ENCODE measurements around the gene NPHP4. TPM values are rescaled to one million over a fixed set of nuclear protein-coding genes. Genes with fewer than 3 reads are reported as not detected.
"Not testable (repeated sequence)": the region's sequence is repeated elsewhere in the genome, so short reads cannot be mapped to it uniquely, and the experiment has no call there.

NPHP4 gene
- total and polyA plus RNA-seq, 5 donors, result 2.8 to 6.0 (median 5.1) TPM

DNA sequence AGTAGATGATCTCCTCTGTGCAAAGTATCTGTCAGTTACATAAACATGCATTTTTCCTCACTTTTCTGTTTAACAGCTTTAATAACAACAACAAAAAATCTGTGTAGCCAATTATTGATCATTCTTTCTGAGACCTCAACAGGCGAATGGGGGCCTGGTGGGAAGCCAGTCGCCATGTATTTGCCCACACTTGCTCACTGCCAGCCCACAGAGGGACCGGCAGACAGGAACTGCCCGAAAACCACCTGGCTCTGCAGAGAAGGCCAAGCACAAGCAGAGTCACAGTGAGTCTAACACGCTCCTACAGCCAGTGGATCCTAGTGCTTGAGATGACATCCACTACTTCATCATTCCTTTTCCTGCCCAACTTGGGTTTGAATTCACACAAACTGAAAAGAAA, 56.1 kb downstream of the NPHP4 start:
- WGBS, result 97% methylated on average over 5 of the region's 5 CpGs

DNA sequence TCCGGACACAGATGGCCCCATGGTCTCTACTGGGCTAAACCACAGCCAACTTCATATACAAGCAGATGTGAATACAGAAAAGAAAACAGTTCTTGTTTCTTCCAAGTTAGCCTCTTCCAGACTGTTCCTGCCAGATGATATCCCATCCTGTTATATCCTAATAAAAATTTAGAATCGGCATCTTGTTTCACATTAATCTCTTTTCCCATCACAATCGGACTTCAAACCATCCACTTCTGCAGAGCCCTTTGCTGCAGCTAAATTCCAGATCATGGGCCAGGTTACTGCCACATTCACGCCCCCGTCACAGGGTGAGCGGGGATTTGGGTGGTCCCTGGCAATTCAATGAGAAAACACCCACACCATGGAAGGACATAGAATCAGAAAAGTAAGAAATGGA, 57.2 kb downstream of the NPHP4 start:
- H3K27ac ChIP-seq (ENCODE audit: low read length), result no peak overlapping the region
- no peaks in the 10 kb centered on the region for H3K27me3 ChIP-seq (ENCODE audit: control insufficient read depth, insufficient read depth)
- 81% methylated on average over 6 of the region's 6 CpGs for WGBS
- H3K4me1 ChIP-seq (ENCODE audit: control insufficient read depth, insufficient read depth, low read length), result no peaks in the 10 kb centered on the region
- DNase-seq (no peak), ATAC-seq (no peak)
- H3K4me3 ChIP-seq (ENCODE audit: low read length), result no peak overlapping the region
- intact Hi-C loops (cut with DNase I), result no loop called here
- H3K9me3 ChIP-seq (ENCODE audit: control insufficient read depth, low read length), result no peaks in the 10 kb centered on the region

More for the DNA sequence above, 56.1 kb downstream of the NPHP4 start:
- no peak overlapping the region for H3K4me3 ChIP-seq (ENCODE audit: low read length)
- no peaks in the 10 kb centered on the region for H3K27me3 ChIP-seq (ENCODE audit: control insufficient read depth, insufficient read depth)
- DNase-seq, result no peak
- H3K9me3 ChIP-seq (ENCODE audit: control insufficient read depth, low read length), result no peaks in the 10 kb centered on the region
- no peaks in the 10 kb centered on the region for H3K4me1 ChIP-seq (ENCODE audit: control insufficient read depth, insufficient read depth, low read length)
- no peak overlapping the region for H3K27ac ChIP-seq (ENCODE audit: low read length)
- intact Hi-C loops (cut with DNase I), result no loop called here
- ATAC-seq, result no peak

DNA sequence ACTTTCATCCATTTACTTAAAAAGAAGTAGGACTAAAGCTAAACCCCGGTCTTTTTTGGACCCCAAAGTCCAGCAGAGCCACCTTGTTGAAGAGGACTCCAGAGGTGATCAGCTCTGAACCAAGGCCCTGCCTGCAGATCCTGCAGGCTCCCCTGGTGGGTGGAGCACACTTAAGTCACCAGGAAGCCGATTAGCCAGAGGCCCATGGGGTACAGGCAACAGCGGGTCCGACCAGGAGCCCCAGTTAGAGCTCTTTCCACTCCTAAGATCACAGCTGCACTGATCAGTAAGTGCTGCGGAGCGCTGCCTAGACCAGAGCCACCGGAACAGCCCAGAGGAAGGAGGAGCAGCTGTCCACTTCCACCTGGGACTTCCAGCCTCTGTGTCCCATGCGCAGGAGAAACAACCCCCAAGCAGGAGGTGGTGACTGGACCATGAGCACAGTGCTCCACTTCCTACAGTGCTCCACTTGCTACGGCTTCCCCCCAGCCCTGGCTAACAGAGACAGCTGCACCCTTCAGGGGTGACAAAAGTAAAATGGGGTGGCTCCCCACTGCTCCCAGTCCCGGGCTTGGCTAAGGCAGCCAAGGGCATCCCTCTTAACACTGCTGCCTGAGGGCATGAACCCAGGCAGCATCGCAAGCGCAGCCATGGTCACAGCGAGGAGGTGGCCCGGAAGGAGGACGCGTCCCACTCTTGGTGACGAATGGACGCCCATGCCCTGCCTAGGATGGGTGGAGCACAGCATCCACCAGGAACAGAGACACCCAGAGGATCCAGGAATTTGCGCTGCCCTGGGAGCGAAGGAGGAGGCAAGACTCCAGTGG, 58.0 kb downstream of the NPHP4 start:
- no peaks in the 10 kb centered on the region for H3K27me3 ChIP-seq (ENCODE audit: control insufficient read depth, insufficient read depth)
- 96% methylated on average over 20 of the region's 20 CpGs for WGBS
- H3K4me3 ChIP-seq (ENCODE audit: low read length), result no peak overlapping the region
- ATAC-seq (no peak), DNase-seq (no peak)
- intact Hi-C loops (cut with DNase I), result no loop called here
- no peaks in the 10 kb centered on the region for H3K4me1 ChIP-seq (ENCODE audit: control insufficient read depth, insufficient read depth, low read length)
- H3K9me3 ChIP-seq (ENCODE audit: control insufficient read depth, low read length), result no peaks in the 10 kb centered on the region
- no peak overlapping the region for H3K27ac ChIP-seq (ENCODE audit: low read length)

DNA sequence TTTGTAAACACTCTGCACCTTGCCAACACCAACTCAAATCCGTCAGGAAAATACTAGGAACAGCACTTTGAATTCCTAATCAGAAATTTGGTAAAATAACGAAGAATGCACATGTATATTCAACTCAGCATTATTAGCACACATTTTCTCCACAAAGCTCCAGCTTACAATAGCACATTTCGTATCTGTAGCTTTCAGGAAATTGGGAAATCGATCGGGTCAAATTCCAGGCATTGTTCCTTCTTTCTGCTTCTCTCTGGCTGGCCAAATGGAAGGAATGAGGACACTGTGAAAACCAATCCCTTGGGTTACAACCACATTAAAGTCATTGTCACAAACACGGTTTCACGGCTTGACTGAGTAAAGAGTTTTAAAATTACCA, 58.6 kb downstream of the NPHP4 start:
- Histone ChIP-seq H3K4me1 (ENCODE audit: control insufficient read depth, insufficient read depth, low read length) (no peaks in the 10 kb centered on the region), H3K27ac (ENCODE audit: low read length) (no peak overlapping the region), H3K4me3 (ENCODE audit: low read length) (no peak overlapping the region), H3K27me3 (ENCODE audit: control insufficient read depth, insufficient read depth) (no peaks in the 10 kb centered on the region), H3K9me3 (ENCODE audit: control insufficient read depth, low read length) (no peaks in the 10 kb centered on the region)
- DNase-seq, result no peak
- no peak for ATAC-seq
- 70% methylated on average over 7 of the region's 7 CpGs for WGBS
- intact Hi-C loops (cut with DNase I), result no loop called here

DNA sequence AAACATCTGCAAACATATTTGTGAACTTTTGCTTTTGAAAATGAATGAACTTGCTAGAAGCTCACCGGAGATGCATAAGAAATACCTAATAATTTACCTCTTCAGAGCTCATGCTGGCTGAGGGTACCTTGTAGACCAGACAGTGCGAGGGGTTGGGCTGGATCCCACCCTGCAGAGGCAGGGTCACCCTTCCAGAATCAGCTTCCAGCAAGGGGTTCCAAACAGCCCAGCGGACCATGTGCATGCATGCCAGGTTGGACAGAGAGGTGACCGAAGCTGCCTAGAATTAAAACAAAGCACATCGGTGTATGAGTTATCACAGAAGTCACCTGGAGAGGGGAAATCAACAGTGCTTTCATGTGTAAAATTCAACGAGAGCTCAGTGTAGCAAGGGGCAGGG, 59.2 kb downstream of the NPHP4 start:
- intact Hi-C loops (cut with DNase I), result no loop called here
- Histone ChIP-seq H3K9me3 (ENCODE audit: control insufficient read depth, low read length) (no peaks in the 10 kb centered on the region), H3K27ac (ENCODE audit: low read length) (no peak overlapping the region), H3K4me3 (ENCODE audit: low read length) (no peak overlapping the region), H3K4me1 (ENCODE audit: control insufficient read depth, insufficient read depth, low read length) (no peaks in the 10 kb centered on the region), H3K27me3 (ENCODE audit: control insufficient read depth, insufficient read depth) (no peaks in the 10 kb centered on the region)
- ATAC-seq, result no peak
- DNase-seq, result no peak
- 97% methylated on average over 6 of the region's 6 CpGs for WGBS

DNA sequence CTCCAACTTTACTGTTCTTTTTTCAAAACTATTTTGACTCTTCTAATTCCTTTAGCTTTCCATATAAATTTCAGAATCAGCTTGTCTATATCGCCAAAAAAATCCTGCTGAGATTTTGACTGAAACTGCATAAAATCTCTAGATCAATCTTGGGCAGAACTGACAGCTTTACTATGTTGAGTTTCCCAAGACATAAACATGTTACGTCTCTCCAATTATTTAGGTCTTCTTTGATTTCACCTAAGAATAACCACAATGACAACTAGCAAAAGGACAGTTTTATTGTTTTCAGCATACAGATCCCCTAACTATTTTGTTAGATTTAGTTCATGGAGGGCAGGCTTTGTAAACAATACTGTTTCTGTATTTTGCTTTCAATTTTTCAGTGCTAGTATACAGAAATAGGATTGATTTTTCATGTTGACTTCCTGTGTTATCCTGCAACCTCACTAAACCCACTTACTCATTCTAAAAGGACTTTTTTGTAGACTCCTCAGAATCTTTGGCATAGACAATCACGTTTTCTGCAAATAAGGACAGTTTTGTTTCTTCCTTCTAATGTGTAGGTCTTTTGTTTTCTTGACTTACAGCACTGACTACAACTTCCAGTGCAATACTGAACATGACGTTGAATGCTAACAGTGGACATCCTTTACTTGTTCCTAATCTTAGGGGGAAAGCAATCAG, 63.4 kb downstream of the NPHP4 start:
- no peak for ATAC-seq
- H3K9me3 ChIP-seq (ENCODE audit: control insufficient read depth, low read length), result no peaks in the 10 kb centered on the region
- no peak overlapping the region for H3K4me3 ChIP-seq (ENCODE audit: low read length)
- no peaks in the 10 kb centered on the region for H3K4me1 ChIP-seq (ENCODE audit: control insufficient read depth, insufficient read depth, low read length)
- no peak for DNase-seq
- intact Hi-C loops (cut with DNase I), result no loop called here
- H3K27me3 ChIP-seq (ENCODE audit: control insufficient read depth, insufficient read depth), result no peaks in the 10 kb centered on the region
- H3K27ac ChIP-seq (ENCODE audit: low read length), result no peak overlapping the region
- WGBS, result 90% methylated on average over 4 of the region's 4 CpGs

DNA sequence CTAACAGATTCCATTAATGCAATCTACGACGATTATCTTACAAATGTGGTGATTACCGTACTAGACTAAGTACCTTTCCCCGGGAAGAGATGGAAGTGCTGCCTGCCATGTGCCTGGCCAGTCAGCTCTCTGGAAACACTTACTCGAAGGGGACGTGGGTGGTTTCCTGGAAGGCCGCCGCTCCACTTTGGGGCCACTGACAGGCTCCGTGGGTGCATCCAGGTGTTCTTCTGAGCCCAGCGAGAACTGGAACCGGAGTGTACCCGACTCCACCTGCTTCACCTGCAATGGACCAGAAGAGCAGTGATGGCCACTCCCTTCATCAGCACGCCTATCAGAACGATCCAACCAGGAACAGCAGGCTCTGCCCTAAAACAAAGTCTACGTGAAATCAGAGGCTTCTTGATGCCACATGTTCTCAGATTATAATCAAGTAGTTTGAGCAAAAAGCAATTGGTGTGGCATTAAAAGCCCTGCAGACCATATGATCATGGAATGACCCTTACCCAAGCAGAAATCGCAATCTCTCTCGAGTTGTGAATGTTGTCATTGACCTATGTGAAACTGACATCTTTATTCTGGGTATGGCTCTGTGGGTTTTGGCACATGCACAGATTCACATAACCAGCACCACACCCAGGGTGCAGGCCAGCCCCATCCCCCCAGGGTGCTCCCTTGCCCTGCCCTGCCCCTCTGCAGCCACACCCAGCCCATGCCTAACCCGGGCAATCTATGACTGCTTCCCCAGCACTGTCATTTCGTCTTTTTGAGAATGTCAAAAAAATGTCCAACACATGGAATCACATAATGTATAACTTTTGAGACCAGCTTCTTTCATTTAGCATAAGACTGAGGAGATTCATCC, 64.5 kb downstream of the NPHP4 start:
- DNase-seq (no peak), ATAC-seq (no peak)
- Histone ChIP-seq H3K4me3 (ENCODE audit: low read length) (no peak overlapping the region), H3K9me3 (ENCODE audit: control insufficient read depth, low read length) (no peaks in the 10 kb centered on the region), H3K4me1 (ENCODE audit: control insufficient read depth, insufficient read depth, low read length) (no peaks in the 10 kb centered on the region), H3K27me3 (ENCODE audit: control insufficient read depth, insufficient read depth) (no peaks in the 10 kb centered on the region), H3K27ac (ENCODE audit: low read length) (no peak overlapping the region)
- 92% methylated on average over 19 of the region's 19 CpGs for WGBS
- intact Hi-C loops (cut with DNase I), result no loop called here

DNA sequence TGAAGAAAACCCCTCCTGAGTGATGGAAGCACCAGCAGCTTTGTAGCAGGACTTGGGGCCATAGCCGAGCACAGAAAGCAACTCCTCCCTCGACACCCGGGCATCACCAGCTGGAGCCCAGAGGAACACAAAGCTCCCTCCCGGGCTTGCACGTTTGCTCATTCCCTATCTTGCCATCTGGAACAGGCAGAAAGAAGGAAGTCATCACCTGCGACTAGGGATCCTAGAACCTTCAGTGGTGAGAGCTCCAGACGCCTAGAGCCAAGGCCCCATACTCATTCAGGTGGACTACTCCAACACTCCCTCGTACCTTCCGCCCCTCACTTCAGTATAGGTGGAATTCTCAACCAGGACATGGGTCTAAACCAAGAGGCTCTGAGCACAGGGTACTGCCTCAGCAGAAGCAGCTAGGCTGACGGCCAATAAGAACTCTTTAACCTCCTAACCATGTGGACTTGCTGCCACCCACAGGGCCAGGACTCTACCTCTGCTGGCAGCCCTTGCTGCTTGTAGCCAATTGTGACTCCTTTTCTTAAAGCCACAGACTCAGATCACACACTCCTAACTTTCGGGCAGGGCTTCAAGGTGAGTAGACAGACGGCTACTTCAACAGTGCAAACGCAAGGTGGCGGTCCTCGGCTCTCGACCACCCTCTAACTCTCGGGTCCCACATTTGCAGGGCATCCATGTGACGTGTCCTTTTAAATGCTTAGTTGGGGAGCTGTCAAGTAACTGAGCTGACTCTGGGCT, 65.4 kb downstream of the NPHP4 start:
- Histone ChIP-seq H3K9me3 (ENCODE audit: control insufficient read depth, low read length) (no peaks in the 10 kb centered on the region), H3K4me3 (ENCODE audit: low read length) (no peak overlapping the region), H3K4me1 (ENCODE audit: control insufficient read depth, insufficient read depth, low read length) (no peaks in the 10 kb centered on the region), H3K27ac (ENCODE audit: low read length) (no peak overlapping the region), H3K27me3 (ENCODE audit: control insufficient read depth, insufficient read depth) (no peaks in the 10 kb centered on the region)
- intact Hi-C loops (cut with DNase I), result no loop called here
- DNase-seq, result no peak
- ATAC-seq, result no peak
- 96% methylated on average over 18 of the region's 18 CpGs for WGBS

DNA sequence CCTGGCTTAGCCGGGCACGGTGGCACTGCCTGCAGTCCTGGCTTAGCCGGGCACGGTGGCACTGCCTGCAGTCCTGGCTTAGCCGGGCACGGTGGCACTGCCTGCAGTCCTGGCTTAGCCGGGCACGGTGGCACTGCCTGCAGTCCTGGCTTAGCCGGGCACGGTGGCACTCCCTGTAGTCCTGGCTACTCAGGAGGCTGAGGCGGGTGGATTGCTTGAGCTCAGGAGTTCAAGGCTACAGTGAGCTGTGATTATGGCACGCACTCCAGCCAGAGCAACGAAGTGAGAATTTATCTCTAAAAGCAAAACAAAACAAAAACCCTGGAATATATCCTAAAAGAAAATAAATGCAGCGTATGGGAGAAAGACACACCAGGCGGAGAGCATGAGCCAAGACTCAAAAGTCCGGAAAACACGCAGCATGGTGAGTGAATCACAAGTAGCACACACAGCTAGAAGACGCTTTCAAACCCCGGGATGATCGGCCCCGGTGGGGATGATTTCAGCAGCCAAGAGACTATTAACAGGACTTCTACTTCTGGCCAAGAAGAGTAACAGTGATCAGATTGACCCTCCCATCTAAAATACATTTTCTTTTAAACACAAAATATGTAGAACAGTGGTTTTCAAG, 69.4 kb downstream of the NPHP4 start:
- H3K27me3 ChIP-seq (ENCODE audit: control insufficient read depth, insufficient read depth); H3K4me3 ChIP-seq (ENCODE audit: low read length); H3K9me3 ChIP-seq (ENCODE audit: control insufficient read depth, low read length); H3K27ac ChIP-seq (ENCODE audit: low read length); H3K4me1 ChIP-seq (ENCODE audit: control insufficient read depth, insufficient read depth, low read length); intact Hi-C loops (cut with DNase I); ATAC-seq: not testable (repeated sequence)
- peak in 1 of 3 donors; percentile 53 for DNase-seq
- WGBS, result 73% methylated on average over 20 of the region's 21 CpGs

DNA sequence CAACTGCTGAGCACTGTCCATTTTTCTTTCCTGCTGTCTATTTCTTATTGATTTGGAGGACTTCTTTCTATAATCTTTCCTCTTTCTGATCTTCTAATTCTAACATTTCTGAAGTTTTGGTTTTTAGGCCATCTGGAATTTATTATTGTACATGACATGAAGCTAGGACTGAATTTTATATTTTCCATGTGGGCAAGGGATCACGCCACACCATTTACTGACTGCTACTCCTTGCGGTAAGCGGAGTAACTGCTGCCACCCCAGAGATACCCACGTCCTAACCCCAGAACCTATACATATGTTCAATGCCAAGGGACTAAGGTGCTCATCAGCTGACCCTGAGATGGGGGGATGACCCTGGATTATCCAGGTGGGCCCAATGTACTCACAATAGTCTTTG, 70.6 kb downstream of the NPHP4 start:
- 99% methylated on average over 4 of the region's 4 CpGs for WGBS
- no peaks in the 10 kb centered on the region for H3K9me3 ChIP-seq (ENCODE audit: control insufficient read depth, low read length)
- ATAC-seq, result no peak
- H3K4me3 ChIP-seq (ENCODE audit: low read length), result no peak overlapping the region
- intact Hi-C loops (cut with DNase I), result no loop called here
- no peaks in the 10 kb centered on the region for H3K4me1 ChIP-seq (ENCODE audit: control insufficient read depth, insufficient read depth, low read length)
- no peak for DNase-seq
- H3K27ac ChIP-seq (ENCODE audit: low read length), result no peak overlapping the region
- H3K27me3 ChIP-seq (ENCODE audit: control insufficient read depth, insufficient read depth), result no peaks in the 10 kb centered on the region
